ENCODE measurements around the gene KRTAP10-6.
A peak's percentile ranks its signal among the peaks of the same experiment; 100 is the strongest.
"Not testable (repeated sequence)": the region's sequence is repeated elsewhere in the genome, so short reads cannot be mapped to it uniquely, and the experiment has no call there.

The KRTAP10-6 gene, protein sequence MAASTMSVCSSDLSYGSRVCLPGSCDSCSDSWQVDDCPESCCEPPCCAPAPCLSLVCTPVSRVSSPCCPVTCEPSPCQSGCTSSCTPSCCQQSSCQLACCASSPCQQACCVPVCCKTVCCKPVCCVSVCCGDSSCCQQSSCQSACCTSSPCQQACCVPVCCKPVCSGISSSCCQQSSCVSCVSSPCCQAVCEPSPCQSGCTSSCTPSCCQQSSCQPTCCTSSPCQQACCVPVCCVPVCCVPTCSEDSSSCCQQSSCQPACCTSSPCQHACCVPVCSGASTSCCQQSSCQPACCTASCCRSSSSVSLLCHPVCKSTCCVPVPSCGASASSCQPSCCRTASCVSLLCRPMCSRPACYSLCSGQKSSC

DNA sequence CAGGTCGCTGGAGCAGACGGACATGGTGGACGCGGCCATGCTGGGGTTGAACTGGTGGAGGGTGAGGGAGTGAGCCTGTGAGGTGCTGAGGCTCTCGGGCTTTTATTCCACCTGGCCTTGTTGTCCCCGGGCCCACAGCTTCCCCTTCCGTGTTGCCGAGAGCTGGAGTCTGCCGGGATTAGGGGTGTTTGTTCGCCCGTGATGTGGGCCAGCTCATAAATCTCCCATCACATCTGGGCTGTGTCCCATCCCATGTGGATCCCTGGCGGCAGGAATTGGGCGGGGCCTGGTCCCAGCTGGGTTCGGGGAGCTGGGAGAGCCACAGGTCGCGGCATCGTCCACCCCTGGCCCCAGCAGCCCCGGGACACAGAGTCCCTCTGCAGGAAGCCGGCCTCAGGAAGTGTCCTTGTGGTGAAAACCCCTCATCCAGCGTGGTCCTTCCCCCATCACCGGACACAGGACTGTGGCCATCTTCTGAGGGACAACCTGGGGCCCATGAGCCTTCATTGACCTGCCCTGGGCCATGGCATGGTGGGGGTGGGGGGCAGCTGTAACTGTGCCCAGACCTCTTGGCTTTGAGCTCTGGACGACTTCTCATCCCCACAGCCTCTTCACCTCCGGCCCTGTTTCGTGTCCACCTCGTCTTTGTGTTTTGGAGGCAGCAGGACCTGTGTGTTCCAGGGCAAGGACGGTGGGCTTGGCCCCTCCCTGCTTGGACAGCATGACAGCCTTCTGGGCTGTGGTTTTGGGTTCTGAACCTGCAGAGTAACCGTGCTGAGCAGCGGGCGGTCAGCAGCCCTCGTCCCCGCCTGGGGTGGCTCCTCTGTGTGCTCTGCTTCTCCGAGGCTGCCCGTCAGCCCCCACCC, at the start of gene KRTAP10-6:
TSS of gene KRTAP10-6 (minus strand) at position 60 of the 866 bp plus-strand sequence. CDS start at position 39, 21 bp downstream.
- DNase-seq (ENCODE audit: low read depth in 2 of 3, low spot score in 2 of 3) = no peak

DNA sequence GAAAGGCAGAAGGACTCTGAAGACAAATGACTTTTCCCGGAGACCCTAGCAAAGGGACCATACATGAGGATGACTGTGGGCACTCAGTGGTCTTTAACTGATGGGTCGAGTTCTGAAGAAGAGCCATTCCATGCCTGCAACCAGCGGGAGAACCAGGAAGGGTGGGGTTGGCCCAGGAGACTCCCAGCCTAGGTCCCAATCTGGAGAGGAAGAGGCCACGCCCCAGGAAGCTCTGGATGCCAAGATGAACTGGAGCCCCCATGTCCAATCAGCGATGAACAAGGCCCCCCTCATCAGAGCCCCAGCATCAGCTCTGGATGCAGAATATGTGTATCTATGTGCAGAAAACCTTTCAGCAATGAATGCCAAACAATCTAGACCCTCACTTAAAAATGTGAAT, 48.5 kb upstream of the KRTAP10-6 start:
- no peak for DNase-seq (ENCODE audit: low read depth in 2 of 3, low spot score in 2 of 3)

DNA sequence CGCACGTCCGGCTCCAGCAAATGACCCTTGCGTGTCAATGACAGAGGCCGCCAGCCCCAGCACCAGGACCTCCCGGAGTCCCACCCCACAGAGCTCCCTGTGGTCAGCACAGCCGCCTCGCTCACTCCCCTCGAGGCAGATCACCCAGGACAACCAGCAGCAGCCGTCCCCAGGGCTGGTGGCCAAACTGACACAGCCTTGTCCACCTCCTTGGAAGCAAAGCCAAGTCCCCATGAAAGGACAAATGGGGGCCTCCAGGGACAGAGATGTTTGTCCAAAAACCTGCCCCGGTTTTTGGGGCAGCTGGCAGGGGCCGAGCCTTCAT, 47.0 kb upstream of the KRTAP10-6 start:
- no peak for DNase-seq (ENCODE audit: low read depth in 2 of 3, low spot score in 2 of 3)

DNA sequence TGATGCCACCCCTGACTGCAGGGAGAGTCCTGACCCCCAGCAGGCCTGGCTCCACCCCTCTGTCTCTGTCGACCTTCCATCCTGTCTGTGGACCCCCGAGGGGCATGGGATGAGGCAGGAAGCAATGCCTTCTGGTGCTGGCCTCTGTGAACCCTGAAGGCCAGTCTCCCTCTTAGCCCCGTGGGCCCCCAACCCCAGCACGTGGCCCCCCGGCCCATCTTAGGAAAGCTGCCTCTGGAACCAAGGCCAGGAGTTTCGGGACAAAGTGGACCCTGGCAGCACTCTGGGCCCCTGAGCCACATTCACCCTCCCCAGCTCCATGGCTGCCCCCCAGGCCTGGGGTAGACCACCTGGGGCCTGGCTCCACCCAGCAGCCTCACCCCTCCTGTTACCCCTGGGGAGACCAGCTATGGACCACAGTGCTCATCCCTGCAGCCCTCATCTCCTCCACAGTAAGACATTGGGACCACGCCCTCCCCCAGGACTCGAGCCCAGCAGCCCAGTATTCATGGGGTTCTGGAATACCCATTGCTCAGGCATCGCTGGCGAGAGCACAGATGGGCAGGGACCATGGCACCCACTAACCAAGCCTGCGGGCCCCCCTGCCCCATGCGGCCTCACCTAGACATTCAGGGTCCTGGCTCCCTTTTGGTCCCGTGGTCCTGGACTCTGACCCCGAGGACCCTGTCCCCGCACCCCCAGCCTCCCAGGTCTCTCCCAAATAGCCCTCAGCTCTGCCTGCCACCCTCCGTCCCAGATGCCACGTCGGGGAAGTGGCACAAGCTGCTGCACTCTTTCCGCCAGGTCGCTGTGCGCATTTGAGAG, 46.4 kb upstream of the KRTAP10-6 start:
- DNase-seq (ENCODE audit: low read depth in 2 of 3, low spot score in 2 of 3) = not testable (repeated sequence)

DNA sequence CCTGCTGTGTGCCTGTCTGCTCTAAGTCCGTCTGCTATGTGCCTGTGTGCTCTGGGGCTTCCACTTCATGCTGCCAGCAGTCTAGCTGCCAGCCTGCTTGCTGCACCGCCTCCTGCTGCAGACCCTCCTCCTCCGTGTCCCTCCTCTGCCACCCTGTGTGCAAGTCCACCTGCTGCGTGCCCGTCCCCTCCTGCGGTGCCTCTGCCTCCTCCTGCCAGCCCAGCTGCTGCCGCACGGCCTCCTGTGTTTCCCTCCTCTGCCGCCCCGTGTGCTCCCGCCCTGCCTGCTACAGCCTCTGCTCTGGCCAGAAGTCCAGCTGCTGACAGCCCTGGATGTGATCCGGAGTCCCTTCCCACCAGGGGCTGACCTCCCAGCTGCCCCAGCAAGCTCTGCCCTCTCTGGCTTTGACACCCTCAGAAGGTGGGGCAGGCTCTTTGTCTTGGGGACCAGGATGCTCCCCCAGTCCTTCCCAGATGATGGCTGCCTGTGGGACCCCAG, 45.6 kb upstream of the KRTAP10-6 start:
- DNase-seq (ENCODE audit: low read depth in 2 of 3, low spot score in 2 of 3) = not testable (repeated sequence)

DNA sequence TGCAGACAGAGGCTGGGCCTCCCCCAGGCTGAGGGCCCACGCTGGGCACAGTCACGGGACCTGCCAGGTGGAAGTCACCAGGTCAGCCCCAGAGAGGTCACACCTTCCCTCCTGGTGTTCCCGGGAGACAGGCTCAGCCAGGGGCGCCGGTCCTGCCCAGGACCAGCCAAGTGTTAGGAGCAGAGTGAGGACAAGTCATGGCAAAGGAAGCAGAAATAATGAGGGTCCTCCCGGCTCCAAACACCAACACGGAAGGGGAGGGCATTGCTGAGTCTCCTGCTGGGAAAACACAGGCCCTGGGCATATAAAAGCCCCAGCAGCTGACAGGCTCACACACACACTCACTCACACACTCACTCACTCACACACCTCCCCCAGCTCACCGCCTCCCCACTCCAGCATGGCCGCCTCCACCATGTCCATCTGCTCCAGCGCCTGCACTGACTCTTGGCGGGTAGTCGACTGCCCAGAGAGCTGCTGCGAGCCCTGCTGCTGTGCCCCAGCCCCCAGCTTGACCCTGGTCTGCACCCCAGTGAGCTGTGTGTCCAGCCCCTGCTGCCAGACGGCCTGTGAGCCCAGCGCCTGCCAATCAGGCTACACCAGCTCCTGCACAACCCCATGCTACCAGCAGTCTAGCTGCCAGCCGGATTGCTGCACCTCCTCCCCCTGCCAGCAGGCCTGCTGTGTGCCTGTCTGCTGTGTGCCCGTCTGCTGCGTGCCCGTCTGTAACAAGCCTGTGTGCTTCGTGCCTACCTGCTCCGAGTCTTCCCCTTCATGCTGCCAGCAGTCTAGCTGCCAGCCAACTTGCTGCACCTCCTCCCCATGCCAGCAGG, 44.9 kb upstream of the KRTAP10-6 start, which contains the start of gene KRTAP10-10:
TSS of gene KRTAP10-10 (plus strand) at position 339 of the 833 bp plus-strand sequence. CDS start at position 401, 62 bp downstream.
- DNase-seq (ENCODE audit: low read depth in 2 of 3, low spot score in 2 of 3) = no peak

DNA sequence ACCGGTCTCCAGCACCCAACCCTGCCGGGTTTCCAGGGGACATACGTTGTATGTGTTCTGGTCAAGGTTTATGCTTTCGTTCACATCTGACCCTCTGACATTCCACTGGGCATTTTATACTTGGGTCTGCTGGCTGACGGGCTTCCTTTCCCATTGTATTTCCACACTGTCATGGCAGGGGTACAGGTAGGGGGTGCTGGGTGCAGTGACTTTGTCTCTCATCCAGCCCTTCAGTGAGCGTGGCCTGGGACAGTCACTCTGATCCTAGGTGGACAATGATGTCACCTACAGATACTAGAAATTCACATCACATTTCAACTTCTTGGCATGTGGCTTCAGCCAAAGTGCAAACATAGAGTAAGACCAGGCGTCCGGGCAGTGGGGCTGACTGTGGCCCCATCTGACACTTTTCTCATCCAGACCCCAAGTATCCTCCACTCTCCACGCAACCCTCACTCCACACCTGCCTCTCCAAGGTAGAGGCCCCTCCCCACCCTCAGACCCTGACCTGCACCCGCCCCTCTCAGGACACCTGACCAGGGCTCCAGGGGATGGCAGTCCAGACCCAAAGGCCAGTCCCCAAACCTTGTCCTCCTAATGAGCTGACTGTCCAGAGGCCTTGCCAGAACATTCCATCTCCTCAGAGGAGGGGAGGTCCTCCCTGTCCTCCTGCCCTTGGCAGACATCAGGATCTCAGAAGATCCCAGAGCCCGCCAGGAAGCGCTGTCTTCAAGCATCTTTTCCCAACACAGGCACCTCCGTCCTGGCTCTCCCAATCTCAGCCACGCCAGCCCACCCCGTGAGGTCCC, 44.1 kb upstream of the KRTAP10-6 start:
- DNase-seq (ENCODE audit: low read depth in 2 of 3, low spot score in 2 of 3) = no peak

DNA sequence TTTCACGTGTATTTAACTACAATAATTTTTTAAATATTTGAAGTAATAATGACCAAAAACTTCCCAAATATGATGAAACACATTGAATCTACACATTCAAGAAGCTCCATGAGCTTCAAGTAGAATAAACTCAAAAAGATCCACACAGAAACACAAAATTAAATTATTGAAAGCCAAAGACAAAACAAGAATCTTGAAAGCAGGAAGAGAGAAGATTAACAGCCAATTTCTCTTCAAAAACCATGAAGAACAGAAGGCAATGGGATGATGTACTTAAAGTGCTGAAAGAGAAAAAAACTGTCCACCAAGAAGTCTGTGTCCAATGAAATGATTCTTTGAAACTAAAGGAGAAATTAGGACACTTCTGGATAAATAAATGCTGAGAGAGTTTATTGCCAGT, 39.8 kb upstream of the KRTAP10-6 start:
- no peak for DNase-seq (ENCODE audit: low read depth in 2 of 3, low spot score in 2 of 3)

DNA sequence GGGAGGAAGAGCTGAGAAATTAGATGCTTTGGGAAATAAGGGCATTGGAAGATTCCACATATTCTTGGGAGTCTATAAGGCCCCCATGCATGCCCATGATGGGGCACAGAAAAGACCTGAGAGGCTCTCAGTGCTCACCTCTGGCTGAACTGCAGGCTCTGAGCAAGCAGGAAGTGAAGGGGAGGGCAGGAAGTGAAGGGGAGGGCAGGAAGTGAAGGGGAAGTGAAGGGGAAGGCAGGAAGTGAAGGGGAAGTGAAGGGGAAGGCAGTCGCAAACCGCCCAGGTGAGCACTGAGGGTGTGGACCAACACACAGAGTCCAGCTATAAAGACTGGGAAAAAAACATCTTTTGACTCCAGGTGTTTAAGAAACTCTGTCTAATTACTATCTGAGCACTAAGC, 38.1 kb upstream of the KRTAP10-6 start:
- no peak for DNase-seq (ENCODE audit: low read depth in 2 of 3, low spot score in 2 of 3)

DNA sequence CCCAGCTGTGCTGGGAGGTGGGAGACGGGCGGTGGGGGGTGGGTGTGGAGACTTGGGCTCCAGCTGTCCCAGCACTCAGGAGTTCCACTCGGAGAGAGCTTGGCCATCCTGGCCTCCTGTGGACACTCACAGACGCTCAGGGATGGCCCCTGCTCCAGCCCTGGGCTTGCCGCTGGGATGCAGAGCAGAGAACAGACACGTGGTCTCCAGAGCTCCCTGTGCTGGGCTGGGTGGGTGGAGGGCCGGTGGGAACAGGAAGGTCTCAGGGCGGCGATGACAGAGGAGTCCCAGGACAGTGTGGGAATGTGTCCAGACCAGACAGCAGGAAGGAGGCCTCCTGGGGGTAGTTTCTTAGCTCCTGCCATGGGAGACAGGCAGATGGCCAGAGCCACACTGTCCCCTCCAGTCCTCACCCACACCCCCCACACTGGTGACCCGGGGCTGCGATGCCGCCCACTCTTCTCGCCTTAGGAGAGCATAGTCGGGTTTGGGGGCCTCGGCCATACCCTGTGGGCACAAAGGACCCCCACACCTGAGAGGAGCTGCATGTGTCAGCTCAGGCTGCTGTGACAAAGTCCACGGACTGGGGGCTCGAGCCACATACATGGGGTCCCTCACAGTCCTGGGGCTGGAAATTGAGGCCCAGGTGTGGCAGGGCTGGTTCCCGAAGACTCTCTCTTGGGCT, 36.5 kb upstream of the KRTAP10-6 start:
- DNase-seq (ENCODE audit: low read depth in 2 of 3, low spot score in 2 of 3) = no peak

DNA sequence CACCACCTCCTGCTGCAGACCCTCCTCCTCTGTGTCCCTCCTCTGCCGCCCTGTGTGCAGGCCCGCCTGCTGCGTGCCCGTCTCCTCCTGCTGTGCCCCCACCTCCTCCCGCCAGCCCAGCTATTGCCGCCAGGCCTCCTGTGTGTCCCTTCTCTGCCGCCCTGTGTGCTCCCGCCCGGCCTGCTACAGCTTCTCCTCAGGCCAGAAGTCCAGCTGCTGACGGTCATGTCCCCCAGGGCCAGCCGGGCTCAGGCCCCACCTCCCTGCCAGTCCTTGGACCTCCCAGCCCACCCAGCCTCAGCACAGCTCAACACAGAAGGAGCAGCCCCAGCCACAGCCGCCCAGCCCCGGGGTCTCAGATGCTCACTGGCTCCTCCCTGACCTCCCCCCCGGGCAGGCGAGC, 35.5 kb upstream of the KRTAP10-6 start:
- not testable (repeated sequence) for DNase-seq (ENCODE audit: low read depth in 2 of 3, low spot score in 2 of 3)

DNA sequence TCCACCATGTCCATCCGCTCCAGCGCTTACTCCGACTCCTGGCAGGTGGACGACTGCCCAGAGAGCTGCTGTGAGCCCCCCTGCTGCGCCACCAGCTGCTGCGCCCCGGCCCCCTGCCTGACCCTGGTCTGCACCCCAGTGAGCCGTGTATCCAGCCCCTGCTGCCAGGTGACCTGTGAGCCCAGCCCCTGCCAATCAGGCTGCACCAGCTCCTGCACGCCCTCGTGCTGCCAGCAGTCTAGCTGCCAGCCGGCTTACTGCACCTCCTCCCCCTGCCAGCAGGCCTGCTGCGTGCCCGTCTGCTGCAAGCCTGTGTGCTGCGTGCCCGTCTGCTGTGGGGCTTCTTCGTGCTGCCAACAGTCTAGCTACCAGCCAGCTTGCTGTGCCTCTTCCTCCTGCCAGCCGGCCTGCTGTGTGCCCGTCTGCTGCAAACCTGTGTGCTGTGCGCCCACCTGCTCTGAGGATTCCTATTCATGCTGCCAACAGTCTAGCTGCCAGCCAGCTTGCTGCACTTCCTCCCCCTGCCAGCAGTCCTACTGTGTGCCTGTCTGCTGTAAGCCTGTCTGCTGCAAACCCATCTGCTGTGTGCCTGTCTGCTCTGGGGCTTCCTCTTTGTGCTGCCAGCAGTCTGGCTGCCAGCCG, 35.0 kb upstream of the KRTAP10-6 start:
- DNase-seq (ENCODE audit: low read depth in 2 of 3, low spot score in 2 of 3) = not testable (repeated sequence)

DNA sequence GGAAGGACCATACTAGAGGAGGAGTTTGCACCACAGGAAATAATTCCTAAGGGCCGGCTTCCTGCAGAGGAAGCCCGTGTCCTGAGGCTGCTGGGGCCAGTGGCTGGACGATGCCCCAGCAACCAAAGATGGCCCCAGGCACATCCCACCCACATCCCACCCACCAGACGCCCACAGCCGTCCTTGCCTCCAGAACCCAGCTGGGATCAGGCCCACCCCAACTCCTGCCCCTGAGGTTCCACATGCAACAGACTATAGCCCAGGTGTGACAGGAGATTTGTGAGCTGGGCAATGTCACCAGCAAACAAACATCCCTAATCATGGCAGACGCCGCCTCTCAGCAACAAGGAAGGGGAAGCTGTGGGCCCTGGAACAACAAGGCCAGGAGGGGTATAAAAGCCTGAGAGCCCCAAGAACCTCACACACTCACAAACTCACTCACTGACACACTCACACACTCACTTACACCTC, 34.4 kb upstream of the KRTAP10-6 start, which contains the start of gene KRTAP10-9:
TSS of gene KRTAP10-9 (plus strand) at position 421 of the 471 bp plus-strand sequence. CDS start 79 bp downstream, outside the sequence.
- no peak for DNase-seq (ENCODE audit: low read depth in 2 of 3, low spot score in 2 of 3)

DNA sequence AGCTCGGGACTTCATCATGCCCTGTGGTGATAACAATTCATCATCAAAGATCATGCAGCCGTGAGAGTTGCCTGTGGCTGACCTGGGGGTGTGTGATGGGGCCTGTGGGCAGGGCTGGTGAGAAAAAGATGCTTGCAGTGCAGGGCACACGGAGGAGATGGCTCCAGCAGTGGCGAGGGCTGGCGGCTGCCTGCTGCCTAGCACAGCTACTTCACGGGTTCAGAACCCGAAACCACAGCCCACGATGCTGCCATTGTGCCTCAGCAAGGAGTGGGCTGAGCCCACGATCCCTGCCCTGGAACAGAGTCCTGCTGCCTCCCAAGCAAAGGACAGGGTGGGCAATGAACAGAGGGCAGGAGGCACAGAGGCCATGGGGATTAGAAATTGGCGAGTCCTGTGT, 34.0 kb upstream of the KRTAP10-6 start:
- no peak for DNase-seq (ENCODE audit: low read depth in 2 of 3, low spot score in 2 of 3)

DNA sequence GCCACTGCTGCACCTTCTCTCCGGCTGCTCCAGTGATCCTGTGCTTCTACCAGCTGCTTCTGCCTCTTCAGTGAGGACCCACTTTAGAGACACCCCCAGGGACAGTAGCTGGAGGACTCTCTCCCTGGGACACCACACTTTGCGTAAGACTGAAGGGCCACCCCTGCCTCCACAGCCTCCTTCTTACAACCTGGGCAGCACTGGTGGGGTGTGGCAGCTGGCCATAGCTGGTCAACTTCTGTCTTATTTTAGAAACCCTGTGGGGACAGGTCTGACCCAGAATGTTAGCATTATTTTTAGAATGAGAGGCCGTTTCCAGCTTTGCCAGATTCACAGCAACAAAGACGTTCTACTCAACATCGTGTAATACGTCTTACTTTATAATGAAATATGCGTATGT, 33.5 kb upstream of the KRTAP10-6 start:
- no peak for DNase-seq (ENCODE audit: low read depth in 2 of 3, low spot score in 2 of 3)

DNA sequence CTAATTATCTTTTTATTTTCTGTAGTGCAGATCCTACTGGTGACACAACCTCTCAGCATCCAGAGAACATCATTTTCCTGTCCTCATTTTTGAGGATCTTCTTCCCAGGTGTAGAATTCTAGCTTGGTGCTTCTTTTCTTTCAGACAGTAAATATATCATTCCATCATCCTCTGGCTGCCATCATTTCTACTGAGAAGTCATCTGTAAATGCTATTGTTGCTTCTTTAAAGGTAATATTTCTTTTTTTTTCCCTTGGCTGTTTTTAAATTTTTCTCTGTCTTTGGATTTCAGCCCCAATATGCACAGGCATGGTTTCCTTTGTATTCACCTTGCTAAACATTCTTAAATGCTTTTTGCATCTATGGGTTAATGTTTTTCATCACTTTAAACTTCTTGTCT, 31.3 kb upstream of the KRTAP10-6 start:
- DNase-seq (ENCODE audit: low read depth in 2 of 3, low spot score in 2 of 3) = no peak

DNA sequence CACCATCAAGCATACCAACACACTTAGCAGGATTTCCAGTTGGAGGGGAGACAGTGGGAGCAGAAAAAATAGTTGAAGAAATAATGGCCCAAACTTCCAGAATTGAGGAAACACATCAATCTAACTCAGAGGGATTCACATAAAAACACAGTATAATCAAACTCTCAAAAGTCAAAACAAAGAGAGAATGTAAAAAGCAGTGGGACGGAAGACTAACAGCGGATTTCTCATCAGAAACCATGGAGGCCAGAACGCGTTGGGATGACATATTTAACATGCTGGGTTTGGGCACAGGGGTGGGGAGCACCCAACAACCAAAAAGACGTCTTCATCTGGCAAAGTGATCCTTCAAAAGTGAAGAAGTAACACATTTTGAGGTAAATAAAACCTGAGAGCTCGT, 27.6 kb upstream of the KRTAP10-6 start:
- DNase-seq (ENCODE audit: low read depth in 2 of 3, low spot score in 2 of 3) = no peak

DNA sequence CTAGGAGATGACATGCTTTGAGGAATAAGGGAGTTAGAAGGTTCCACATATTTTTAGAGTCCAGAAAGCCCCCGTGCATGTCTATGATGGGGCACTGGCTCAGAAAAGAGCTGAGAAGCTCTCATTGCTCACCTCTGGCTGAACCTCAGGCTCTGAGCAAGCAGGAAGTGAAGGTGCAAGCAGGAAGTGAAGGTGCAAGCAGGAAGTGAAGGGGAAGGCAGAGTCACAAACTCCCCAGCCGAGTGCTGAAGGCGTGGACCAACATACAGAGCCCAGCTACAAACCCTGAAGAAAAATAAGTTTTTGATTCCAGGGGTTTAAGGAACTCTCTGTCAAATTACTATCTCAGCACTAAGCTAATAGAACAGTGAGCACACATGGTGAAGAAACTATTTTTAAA, 26.6 kb upstream of the KRTAP10-6 start:
- peak in 1 of 3 experiments; percentile 10 for DNase-seq (ENCODE audit: low read depth in 2 of 3, low spot score in 2 of 3)
